Adrenal gland (tissue), 12 donors: ENCODE data around the gene GTF2F2. TPM values are rescaled to one million over a fixed set of nuclear protein-coding genes. Genes with fewer than 3 reads are reported as not detected.

Experiments used
- DNase-seq, 7 donors: peaks; one replicate each; pipeline ENCODE4 v3.0.0-alpha.2; 2019 to 2020
- H3K27ac ChIP-seq, 5 donors: fragments of 200-600 bp; sonication (generic) in 4 of 5; 1 replicate in 3 of 5; 2 replicates in 2 of 5; pipeline versions ENCODE4 v1.5.1 to v1.8.0; 2016 to 2020; ENCODE audit warnings: mild to moderate bottlenecking in 1 of 5
- H3K27me3 ChIP-seq: fragments of 200-600 bp; 2 replicates; pipeline ENCODE4 v1.8.0; 2021
- H3K36me3 ChIP-seq, 2 donors: fragments of 200-600 bp; replicated peaks in 1 of 2; 1 replicate in 1 of 2; 2 replicates in 1 of 2; pipeline versions ENCODE4 v1.5.1 to v1.8.0; 2018 to 2022
- H3K4me1 ChIP-seq, 2 donors: fragments of 200-600 bp; replicated peaks in 1 of 2; 1 replicate in 1 of 2; 2 replicates in 1 of 2; pipeline versions ENCODE4 v1.5.1 to v1.8.0; 2018 to 2021
- H3K4me3 ChIP-seq, 4 donors: fragments of 200-600 bp; sonication (generic) in 3 of 4; one replicate each; pipeline ENCODE4 v1.5.1; 2016 to 2018
- H3K9me3 ChIP-seq, 3 donors: fragments of 200-600 bp; sonication (generic) in 1 of 3; replicated peaks in 1 of 3; 1 replicate in 2 of 3; 2 replicates in 1 of 3; pipeline versions ENCODE4 v1.5.1 to v1.8.0; 2016 to 2021
- POLR2A ChIP-seq, 2 donors: fragments of 450-650 bp; IDR thresholded peaks; one replicate each; pipeline ENCODE4 v1.6.1; 2017; ENCODE audit warnings: antibody characterized with exemption in 2 of 2, mild to moderate bottlenecking in 2 of 2, moderate library complexity in 1 of 2
- WGBS, 4 donors: extraction: QIAGEN DNeasy Blood & Tissue Kit in 2 of 4; methylation state at CpG; one replicate each; pipeline versions ENCODE4 v1.1.5 to v1.1.7; 2013 to 2017; 5-methylcytosine and 5-hydroxymethylcytosine counted together
- intact Hi-C, 2 donors: fragments of 100-400 bp; cut with DNase I; formaldehyde crosslinking; loops; one replicate each; pipeline versions ENCODE4 v1.14.1 to v1.15.0; 2022 to 2023
- polyA plus RNA-seq, 3 donors: library from polyadenylated mRNA; stranded (reverse); fragments of 200-250 nt in 2 of 3; fragments of 350-450 nt in 1 of 3; fragmentation: Illumina TruSeq in 1 of 3; extraction: RNeasy Lipid Tissue Mini Kit (QIAGEN cat#74804) in 1 of 3; gene quantifications; one replicate each; pipeline ENCODE4 v1.2.3, GENCODE V29; 2013 to 2014
- total RNA-seq, 9 donors: library from RNA; depleted of rRNA in 4 of 9; stranded (reverse); fragments of >200 nt in 4 of 9; fragments of 120-200 nt in 1 of 9; fragmentation: NEBNext Ultra II Directional in 1 of 9; extraction: Animal tissue kit (Norgen Biotek cat#: 25700) in 1 of 9; gene quantifications; one replicate each; pipeline versions ENCODE4 v1.1.0 to v1.2.4, GENCODE V29; 2013 to 2023
- TF ChIP-seq, protein P1 (sequence below), 6 experiments: fragments of 450-650 bp in 4 of 6; fragments of 200-600 bp in 2 of 6; sonication (generic) in 1 of 6; IDR thresholded peaks; 1 replicate in 5 of 6; 2 replicates in 1 of 6; pipeline versions ENCODE4 v1.5.1 to v1.8.0; 2016 to 2021; ENCODE audit warnings: antibody characterized with exemption in 6 of 6, mild to moderate bottlenecking in 2 of 6, moderate library complexity in 1 of 6
- donor health status: healthy with polysubstance abuse.
- donor health status: Bipolar disorder and iron deficiency.
- donor health status: DM: yes; HTN: yes; CAD: no.
- donor health status: DM: no; HTN: no; CAD: no.
- donor health status: DM: no; HTN: no; CAD: no.
- donor health status: DM: yes; HTN: yes; CAD: no.

GTF2F2 gene
- total and polyA plus RNA-seq, 12 donors: 11.4 to 34.4 (median 23.0) TPM

- no peak for DNase-seq
- Histone ChIP-seq H3K4me3 (no peak overlapping the region), H3K36me3 (no peaks in the 10 kb centered on the region), H3K9me3 (no peaks in the 10 kb centered on the region), H3K4me1 (peaks cover 5 to 10% of the 10 kb centered on the region in 2 donors), H3K27me3 (no peaks in the 10 kb centered on the region), H3K27ac (no peak overlapping the region)
- TF ChIP-seq POLR2A (IDR thresholded peaks at IDR 0.05): no peak
- TF ChIP-seq, protein P1, sequence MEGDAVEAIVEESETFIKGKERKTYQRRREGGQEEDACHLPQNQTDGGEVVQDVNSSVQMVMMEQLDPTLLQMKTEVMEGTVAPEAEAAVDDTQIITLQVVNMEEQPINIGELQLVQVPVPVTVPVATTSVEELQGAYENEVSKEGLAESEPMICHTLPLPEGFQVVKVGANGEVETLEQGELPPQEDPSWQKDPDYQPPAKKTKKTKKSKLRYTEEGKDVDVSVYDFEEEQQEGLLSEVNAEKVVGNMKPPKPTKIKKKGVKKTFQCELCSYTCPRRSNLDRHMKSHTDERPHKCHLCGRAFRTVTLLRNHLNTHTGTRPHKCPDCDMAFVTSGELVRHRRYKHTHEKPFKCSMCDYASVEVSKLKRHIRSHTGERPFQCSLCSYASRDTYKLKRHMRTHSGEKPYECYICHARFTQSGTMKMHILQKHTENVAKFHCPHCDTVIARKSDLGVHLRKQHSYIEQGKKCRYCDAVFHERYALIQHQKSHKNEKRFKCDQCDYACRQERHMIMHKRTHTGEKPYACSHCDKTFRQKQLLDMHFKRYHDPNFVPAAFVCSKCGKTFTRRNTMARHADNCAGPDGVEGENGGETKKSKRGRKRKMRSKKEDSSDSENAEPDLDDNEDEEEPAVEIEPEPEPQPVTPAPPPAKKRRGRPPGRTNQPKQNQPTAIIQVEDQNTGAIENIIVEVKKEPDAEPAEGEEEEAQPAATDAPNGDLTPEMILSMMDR (IDR thresholded peaks at IDR 0.05): no peak
- intact Hi-C loops: no loop called here
- WGBS, 4 donors: 84 to 92% (median 88%) methylated on average over 2 of the region's 2 CpGs
These were observed 77.7 kb downstream of the GTF2F2 start for GRCh38 chr13:45198041-45198440.

DNA sequence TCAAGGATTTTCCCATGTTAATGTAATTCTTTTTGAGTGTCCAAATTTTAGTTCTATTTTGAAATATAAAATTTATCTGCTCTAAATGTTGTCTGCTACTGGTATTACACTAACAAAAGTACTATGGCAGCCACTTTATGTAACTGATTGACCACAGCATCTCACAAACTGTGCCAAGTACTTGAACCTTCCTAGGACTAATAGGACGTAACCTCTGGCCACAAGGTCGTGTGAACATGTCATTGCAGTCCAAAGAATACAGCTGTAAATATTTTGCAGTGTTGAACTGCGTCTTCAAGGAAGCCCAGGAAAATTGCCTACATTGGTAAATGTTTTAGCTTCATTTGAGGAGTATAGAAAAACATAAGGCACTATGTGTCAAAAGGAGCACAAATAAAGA, 78.6 kb downstream of the GTF2F2 start:
- intact Hi-C loops: no loop called here
- no peak for TF ChIP-seq POLR2A (IDR thresholded peaks at IDR 0.05)
- TF ChIP-seq, protein P1 (IDR thresholded peaks at IDR 0.05): no peak

GRCh38 chr13:45199711-45200110, 79.4 kb downstream of the GTF2F2 start:
- H3K36me3 ChIP-seq: no peaks in the 10 kb centered on the region
- TF ChIP-seq, protein P1 (IDR thresholded peaks at IDR 0.05): no peak
- TF ChIP-seq POLR2A (IDR thresholded peaks at IDR 0.05): no peak
- WGBS, 4 donors: 87 to 96% (median 93%) methylated on average over 4 of the region's 4 CpGs
- no peak for DNase-seq
- H3K9me3 ChIP-seq: no peaks in the 10 kb centered on the region
- no peak overlapping the region for H3K4me3 ChIP-seq
- no peaks in the 10 kb centered on the region for H3K27me3 ChIP-seq
- intact Hi-C loops: no loop called here
- peaks cover 9 to 10% of the 10 kb centered on the region in 2 donors for H3K4me1 ChIP-seq
- H3K27ac ChIP-seq: no peak overlapping the region

More for the DNA sequence above, 78.6 kb downstream of the GTF2F2 start:
- 39 to 45% (median 42%) methylated on average over 3 of the region's 3 CpGs for WGBS, 4 donors
- no peak for DNase-seq
- H3K9me3 ChIP-seq: no peaks in the 10 kb centered on the region
- no peak overlapping the region for H3K27ac ChIP-seq
- H3K4me3 ChIP-seq: no peak overlapping the region
- H3K27me3 ChIP-seq: no peaks in the 10 kb centered on the region
- H3K36me3 ChIP-seq: no peaks in the 10 kb centered on the region
- H3K4me1 ChIP-seq: peaks cover 5 to 10% of the 10 kb centered on the region in 2 donors

- no peaks in the 10 kb centered on the region for H3K27me3 ChIP-seq
- peaks cover 9 to 13% of the 10 kb centered on the region in 2 donors for H3K4me1 ChIP-seq
- intact Hi-C loops: no loop called here
- 88 to 96% (median 90%) methylated on average over 2 of the region's 2 CpGs for WGBS, 4 donors
- H3K4me3 ChIP-seq: no peak within 1 kb of the TSS
- no peaks in the 10 kb centered on the region for H3K9me3 ChIP-seq
- no peaks in the 10 kb centered on the region for H3K36me3 ChIP-seq
- TF ChIP-seq POLR2A (IDR thresholded peaks at IDR 0.05): no peak
- TF ChIP-seq, protein P1 (IDR thresholded peaks at IDR 0.05): no peak
- H3K27ac ChIP-seq: no peak within 1 kb of the TSS
- no peak for DNase-seq
These were observed 80.5 kb downstream of the GTF2F2 start, which contains the start of gene KCTD4 for GRCh38 chr13:45200701-45201232. TSS of gene KCTD4 (minus strand) at chr13:45201045. CDS start at chr13:45194567, 6,478 bp downstream.
